ENCODE data around the gene MBD2. TPM values are rescaled to one million over a fixed set of nuclear protein-coding genes. Genes with fewer than 3 reads are reported as not detected.

MBD2 gene
- total RNA-seq, 1 experiment from 2014 or later, result 79.7 TPM

DNA sequence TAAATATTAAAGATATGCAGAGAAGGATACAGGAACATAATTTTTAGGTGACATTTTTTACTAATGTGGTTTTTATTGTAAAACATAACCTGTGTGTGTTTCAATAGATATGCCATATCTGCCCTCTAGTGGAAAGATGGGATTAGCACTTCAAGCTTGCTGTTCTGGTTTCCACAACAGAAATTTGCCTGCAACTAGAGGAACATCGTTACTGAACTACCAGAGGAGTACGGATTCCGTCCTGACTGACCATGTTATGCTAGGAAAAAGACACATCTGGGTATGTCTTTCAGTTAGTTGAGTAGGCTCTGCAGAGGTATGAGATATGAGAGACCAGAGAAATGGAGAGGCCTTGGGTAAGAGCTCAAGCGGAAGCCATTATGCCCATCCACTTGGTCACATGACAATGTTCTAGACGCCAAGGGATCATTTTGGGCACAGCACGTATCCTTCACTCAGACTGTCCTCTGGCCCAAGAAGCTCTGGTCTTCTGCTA is 104.9 kb downstream of the MBD2 start:
- BruUV-seq (replicated peaks), result no TSS peak
- H3K9me3 ChIP-seq (ENCODE audit: low read depth, low read length, poor library complexity, severe bottlenecking), result no peaks in the 10 kb centered on the region
- H3K27me3 ChIP-seq (replicated peaks; ENCODE audit: insufficient read depth, low read depth, low read length, poor library complexity), result no peaks in the 10 kb centered on the region
- peak overlapping the region; percentile 33 for H3K4me3 ChIP-seq (ENCODE audit: low read depth, low read length, poor library complexity, severe bottlenecking)
- no peak for TF ChIP-seq EZH2 (IDR thresholded peaks at IDR 0.05; ENCODE audit: borderline replicate concordance, low read depth, low read length, poor library complexity, severe bottlenecking)
- TF ChIP-seq, protein P1, sequence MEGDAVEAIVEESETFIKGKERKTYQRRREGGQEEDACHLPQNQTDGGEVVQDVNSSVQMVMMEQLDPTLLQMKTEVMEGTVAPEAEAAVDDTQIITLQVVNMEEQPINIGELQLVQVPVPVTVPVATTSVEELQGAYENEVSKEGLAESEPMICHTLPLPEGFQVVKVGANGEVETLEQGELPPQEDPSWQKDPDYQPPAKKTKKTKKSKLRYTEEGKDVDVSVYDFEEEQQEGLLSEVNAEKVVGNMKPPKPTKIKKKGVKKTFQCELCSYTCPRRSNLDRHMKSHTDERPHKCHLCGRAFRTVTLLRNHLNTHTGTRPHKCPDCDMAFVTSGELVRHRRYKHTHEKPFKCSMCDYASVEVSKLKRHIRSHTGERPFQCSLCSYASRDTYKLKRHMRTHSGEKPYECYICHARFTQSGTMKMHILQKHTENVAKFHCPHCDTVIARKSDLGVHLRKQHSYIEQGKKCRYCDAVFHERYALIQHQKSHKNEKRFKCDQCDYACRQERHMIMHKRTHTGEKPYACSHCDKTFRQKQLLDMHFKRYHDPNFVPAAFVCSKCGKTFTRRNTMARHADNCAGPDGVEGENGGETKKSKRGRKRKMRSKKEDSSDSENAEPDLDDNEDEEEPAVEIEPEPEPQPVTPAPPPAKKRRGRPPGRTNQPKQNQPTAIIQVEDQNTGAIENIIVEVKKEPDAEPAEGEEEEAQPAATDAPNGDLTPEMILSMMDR (conservative IDR thresholded peaks at IDR 0.05; ENCODE audit: low read depth, low read length), result peak; percentile 91
- POLR2A ChIA-PET (ENCODE audit: low non-redundant PET), result interaction anchor here (0.6 kb wide), 1 partner anchor 10 kb away, joined by 3 read pairs; no protein-coding TSS in a partner anchor
- H3K36me3 ChIP-seq (ENCODE audit: insufficient read depth, low read length, poor library complexity, severe bottlenecking), result no peaks in the 10 kb centered on the region
- intact Hi-C loops (cut with micrococcal nuclease; ENCODE audit: unreplicated experiment), result loop anchor here (2.0 to 5.0 kb wide), 2 partner anchors 421 to 552 kb away; no protein-coding TSS in a partner anchor
- peak; percentile 71 for DNase-seq (ENCODE audit: low spot score)
- CTCF ChIA-PET, result interaction anchor here (0.5 to 2.1 kb wide), 6 partner anchors 8 to 551 kb away, joined by 3 to 21 read pairs (median 4); no protein-coding TSS in a partner anchor
- no peak overlapping the region for H3K27ac ChIP-seq (ENCODE audit: low read depth, low read length, poor library complexity, severe bottlenecking)
- peaks cover 5% of the 10 kb centered on the region for H3K4me1 ChIP-seq (ENCODE audit: insufficient read depth, low read length, poor library complexity, severe bottlenecking)

DNA sequence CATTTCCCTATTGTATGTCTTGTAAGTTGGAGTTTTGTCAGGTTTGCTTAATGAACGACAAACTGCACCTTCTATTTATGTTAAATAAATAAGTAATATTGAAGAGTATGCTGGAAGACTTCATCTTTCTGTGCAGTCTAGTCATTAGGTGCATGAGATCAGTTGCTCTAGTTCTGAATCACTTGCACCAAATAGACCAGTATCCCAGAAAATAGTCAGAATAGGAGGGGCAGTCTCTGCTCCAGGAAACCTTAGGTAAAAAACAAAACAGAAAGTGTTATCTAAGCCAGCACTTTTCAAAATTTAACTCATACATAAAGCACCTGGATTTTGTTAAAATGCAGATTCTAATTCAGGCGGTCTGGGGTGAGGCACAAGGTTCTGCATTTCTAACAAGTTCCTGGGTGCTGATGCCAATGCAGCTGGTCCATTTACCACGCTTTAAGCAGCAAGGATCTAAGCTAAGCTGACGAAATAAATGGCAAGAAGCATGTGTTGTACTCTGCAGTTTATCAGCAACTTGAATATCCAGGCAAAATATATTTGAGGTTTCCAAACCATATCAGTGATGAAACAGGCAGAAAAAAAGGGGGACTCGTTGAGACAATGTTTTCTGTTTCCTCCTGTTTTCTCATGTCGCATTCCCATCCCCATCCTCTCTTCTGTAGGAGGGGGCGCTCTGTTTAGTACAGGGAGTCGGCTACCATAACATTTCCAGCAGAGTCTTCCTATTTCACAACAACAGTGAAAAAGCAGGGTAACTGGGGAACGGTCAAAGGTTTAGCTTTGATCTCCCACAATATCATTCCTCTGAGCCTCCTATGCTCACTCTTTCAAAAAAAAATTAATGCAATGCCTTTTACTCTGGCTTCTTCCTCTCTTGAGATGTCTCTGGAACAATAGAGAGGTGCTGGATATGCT is 106.4 kb downstream of the MBD2 start:
- peaks cover 11% of the 10 kb centered on the region for H3K4me1 ChIP-seq (ENCODE audit: insufficient read depth, low read length, poor library complexity, severe bottlenecking)
- no peaks in the 10 kb centered on the region for H3K9me3 ChIP-seq (ENCODE audit: low read depth, low read length, poor library complexity, severe bottlenecking)
- no peak for DNase-seq (ENCODE audit: low spot score)
- intact Hi-C loops (cut with micrococcal nuclease; ENCODE audit: unreplicated experiment), result loop anchor here (2.0 to 5.0 kb wide), 2 partner anchors 419 to 551 kb away; no protein-coding TSS in a partner anchor
- no peak overlapping the region for H3K27ac ChIP-seq (ENCODE audit: low read depth, low read length, poor library complexity, severe bottlenecking)
- no peaks in the 10 kb centered on the region for H3K27me3 ChIP-seq (replicated peaks; ENCODE audit: insufficient read depth, low read depth, low read length, poor library complexity)
- H3K4me3 ChIP-seq (ENCODE audit: low read depth, low read length, poor library complexity, severe bottlenecking), result no peak overlapping the region
- POLR2A ChIA-PET (ENCODE audit: low non-redundant PET), result no interaction called here
- no peaks in the 10 kb centered on the region for H3K36me3 ChIP-seq (ENCODE audit: insufficient read depth, low read length, poor library complexity, severe bottlenecking)
- TF ChIP-seq, protein P1 (conservative IDR thresholded peaks at IDR 0.05; ENCODE audit: low read depth, low read length), result no peak
- no peak for TF ChIP-seq EZH2 (IDR thresholded peaks at IDR 0.05; ENCODE audit: borderline replicate concordance, low read depth, low read length, poor library complexity, severe bottlenecking)
- CTCF ChIA-PET, result interaction anchor here (2.1 kb wide), 1 partner anchor 419 kb away, joined by 21 read pairs; no protein-coding TSS in a partner anchor
- no TSS peak for BruUV-seq (replicated peaks)

DNA sequence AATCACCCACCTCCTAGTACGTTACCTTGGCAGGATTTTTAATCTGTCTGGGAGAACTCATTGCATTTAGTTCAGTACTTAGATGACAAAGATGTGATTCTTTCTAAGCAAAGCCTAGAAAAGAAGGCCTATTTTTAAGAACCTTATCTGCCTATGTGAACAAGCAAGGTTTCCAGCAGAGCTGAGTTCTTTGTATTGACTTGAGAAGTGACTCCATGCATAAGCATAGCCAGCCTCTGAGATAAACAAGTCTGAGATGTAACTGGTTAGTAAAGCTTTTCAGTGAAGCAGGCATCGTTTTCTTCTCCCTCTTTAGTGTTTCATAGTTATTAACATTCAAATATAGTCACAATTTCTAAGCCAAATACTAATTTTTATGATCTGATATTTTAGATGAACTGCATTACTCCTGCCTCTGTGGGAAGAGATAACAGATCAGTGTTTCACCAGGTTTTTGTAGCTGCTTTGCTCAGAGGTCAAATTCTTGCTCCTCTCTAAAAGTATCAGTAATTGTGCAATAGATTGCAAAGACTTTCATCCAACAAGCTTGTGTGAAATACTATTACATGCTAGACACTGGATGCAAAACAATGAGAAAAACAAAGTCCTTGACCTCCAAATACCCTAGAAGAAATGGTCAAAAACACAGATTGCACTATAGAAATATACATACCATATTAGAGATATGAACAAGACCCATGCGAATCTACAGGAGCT is 107.8 kb downstream of the MBD2 start:
- ChIA-PET CTCF (no interaction called here), POLR2A (ENCODE audit: low non-redundant PET) (no interaction called here)
- TF ChIP-seq, protein P1 (conservative IDR thresholded peaks at IDR 0.05; ENCODE audit: low read depth, low read length), result no peak
- TF ChIP-seq EZH2 (IDR thresholded peaks at IDR 0.05; ENCODE audit: borderline replicate concordance, low read depth, low read length, poor library complexity, severe bottlenecking), result no peak
- Histone ChIP-seq H3K27me3 (replicated peaks; ENCODE audit: insufficient read depth, low read depth, low read length, poor library complexity) (no peaks in the 10 kb centered on the region), H3K9me3 (ENCODE audit: low read depth, low read length, poor library complexity, severe bottlenecking) (no peaks in the 10 kb centered on the region), H3K4me1 (ENCODE audit: insufficient read depth, low read length, poor library complexity, severe bottlenecking) (peaks cover 11% of the 10 kb centered on the region), H3K36me3 (ENCODE audit: insufficient read depth, low read length, poor library complexity, severe bottlenecking) (no peaks in the 10 kb centered on the region), H3K27ac (ENCODE audit: low read depth, low read length, poor library complexity, severe bottlenecking) (no peak overlapping the region), H3K4me3 (ENCODE audit: low read depth, low read length, poor library complexity, severe bottlenecking) (no peak overlapping the region)
- no peak for DNase-seq (ENCODE audit: low spot score)
- no TSS peak for BruUV-seq (replicated peaks)
- intact Hi-C loops (cut with micrococcal nuclease; ENCODE audit: unreplicated experiment), result loop anchor here (5.0 kb wide), 1 partner anchor 549 kb away; no protein-coding TSS in a partner anchor
